Mucosa of descending colon (tissue), 3 donors: ENCODE measurements around the gene PRKCZ. TPM values are rescaled to one million over a fixed set of nuclear protein-coding genes. Genes with fewer than 3 reads are reported as not detected.

Experiments
- ATAC-seq: fragments of 200-7000 bp; cut with Tn5 transposase; one replicate; pipeline ENCODE4 v1.9.1; 2020; ENCODE audit warnings: mild to moderate bottlenecking, moderate library complexity
- DNase-seq, 3 donors: peaks; one replicate each; pipeline ENCODE4 v3.0.0-alpha.2; 2020
- H3K36me3 ChIP-seq: fragments of 200-600 bp; one replicate; pipeline ENCODE4 v1.8.0; 2021; ENCODE audit warnings: low read depth, mild to moderate bottlenecking
- H3K4me1 ChIP-seq: fragments of 200-600 bp; one replicate; pipeline ENCODE4 v1.8.0; 2021; ENCODE audit warnings: low read depth, mild to moderate bottlenecking
- H3K4me3 ChIP-seq: fragments of 200-600 bp; one replicate; pipeline ENCODE4 v1.8.0; 2021; ENCODE audit warnings: mild to moderate bottlenecking
- H3K9me3 ChIP-seq: fragments of 200-600 bp; one replicate; pipeline ENCODE4 v1.8.0; 2021; ENCODE audit warnings: mild to moderate bottlenecking
- CTCF ChIP-seq: fragments of 200-600 bp; IDR thresholded peaks from one replicate; pipeline ENCODE4 v1.8.0; 2022; ENCODE audit warnings: antibody characterized with exemption, mild to moderate bottlenecking
- intact Hi-C, 2 donors: fragments of 100-400 bp; cut with DNase I in 1 of 2; cut with micrococcal nuclease in 1 of 2; formaldehyde crosslinking; loops; one replicate each; pipeline versions ENCODE4 v1.11.0 to v1.11.1; 2022; cut with DNase I, micrococcal nuclease
- total RNA-seq, 3 donors: library from RNA; stranded (reverse); fragmentation: NEBNext Ultra II Directional in 2 of 3; extraction: Animal tissue kit (Norgen Biotek cat#: 25700) in 2 of 3; gene quantifications; one replicate each; pipeline versions ENCODE4 v1.2.1 to v1.2.4, GENCODE V29; 2021 to 2023
- donor health status: DM: no; HTN: no; CAD: no; lungs with moderate emphysema.
- donor health status: DM: no; HTN: no; CAD: no.
- donor health status: DM: no; HTN: yes; CAD: no.

The PRKCZ gene
- total RNA-seq, 3 donors from 2014 or later: 38.9 to 80.2 (median 53.7) TPM

- H3K36me3 ChIP-seq: no peaks in the 10 kb centered on the region
- intact Hi-C loops: no loop called here
Observed at GRCh38 chr1:2129256-2129943, 79.2 kb downstream of the PRKCZ start.

GRCh38 chr1:2130156-2130555 is 79.9 kb downstream of the PRKCZ start:
- no peaks in the 10 kb centered on the region for H3K36me3 ChIP-seq
- intact Hi-C loops: no loop called here

More at GRCh38 chr1:2129256-2129943, 79.2 kb downstream of the PRKCZ start:
- no peak overlapping the region for H3K4me3 ChIP-seq
- peaks cover 11% of the 10 kb centered on the region for H3K4me1 ChIP-seq
- ATAC-seq (no peak), DNase-seq (peak in 2 of 3 donors; percentile 6 to 26)
- TF ChIP-seq CTCF: no peak
- no peaks in the 10 kb centered on the region for H3K9me3 ChIP-seq

GRCh38 chr1:2130871-2131289 is 80.7 kb downstream of the PRKCZ start:
- H3K4me3 ChIP-seq: no peak overlapping the region
- peaks cover 11% of the 10 kb centered on the region for H3K4me1 ChIP-seq
- intact Hi-C loops: no loop called here
- ATAC-seq (no peak), DNase-seq (peak in 2 of 3 donors; percentile 25 to 51)
- no peaks in the 10 kb centered on the region for H3K36me3 ChIP-seq
- no peak for TF ChIP-seq CTCF
- no peaks in the 10 kb centered on the region for H3K9me3 ChIP-seq

More at GRCh38 chr1:2130156-2130555, 79.9 kb downstream of the PRKCZ start:
- Histone ChIP-seq H3K4me1 (peaks cover 11% of the 10 kb centered on the region), H3K4me3 (no peak overlapping the region), H3K9me3 (no peaks in the 10 kb centered on the region)
- peak in 2 of 3 donors; percentile 21 to 22 for DNase-seq
- TF ChIP-seq CTCF: no peak
- ATAC-seq: no peak

GRCh38 chr1:2132222-2133038 is 82.2 kb downstream of the PRKCZ start:
- peaks cover 25% of the 10 kb centered on the region for H3K4me1 ChIP-seq
- TF ChIP-seq CTCF: no peak
- ATAC-seq (no peak), DNase-seq (peak in 1 of 3 donors; percentile 45)
- intact Hi-C loops: no loop called here
- H3K36me3 ChIP-seq: no peaks in the 10 kb centered on the region
- H3K4me3 ChIP-seq: no peak overlapping the region
- H3K9me3 ChIP-seq: no peaks in the 10 kb centered on the region

- H3K4me1 ChIP-seq: peaks cover 31% of the 10 kb centered on the region
Observed at GRCh38 chr1:2133039-2133878, 83.0 kb downstream of the PRKCZ start.

More at GRCh38 chr1:2133039-2133878, 83.0 kb downstream of the PRKCZ start:
- ATAC-seq (peak; percentile 89), DNase-seq (peak; percentile 98 to 99 (median 99))
- TF ChIP-seq CTCF: peak; percentile 14
- Histone ChIP-seq H3K4me3 (peak overlapping the region; percentile 0), H3K9me3 (no peaks in the 10 kb centered on the region), H3K36me3 (no peaks in the 10 kb centered on the region)
- intact Hi-C loops: no loop called here
